SK-MEL-5 (cell line): ENCODE results near the gene TAF13. TPM values are rescaled to one million over a fixed set of nuclear protein-coding genes. Genes with fewer than 3 reads are reported as not detected.
"Not testable (repeated sequence)": the region's sequence is repeated elsewhere in the genome, so short reads cannot be mapped to it uniquely, and the experiment has no call there.

Experiments used
- DNase-seq: peaks from one replicate; pipeline ENCODE4 v3.0.0-alpha.2; 2016; ENCODE audit warnings: low read depth, low spot score
- in situ Hi-C: cut with HindIII; loops from 2 replicates; pipeline ENCODE4 v1.10.0; 2016; ENCODE audit warnings: low sequenced_read_pairs, high pct_unique_total_duplicates, low pct_unique_long_range_greater_than_20kb
- small RNA-seq, 2 experiments: library from RNA; depleted of rRNA; stranded (forward); fragments of <200 nt; gene quantifications; one replicate each; pipeline ENCODE3, GENCODE V24; 2014
- total RNA-seq: library from RNA; depleted of rRNA; stranded (reverse); fragments of >200 nt; shearing (Covaris generic); gene quantifications from 2 replicates; pipeline ENCODE4 v1.2.3, GENCODE V29; 2014; rRNA removed

Gene TAF13
- total RNA-seq, 1 experiment from 2014 or later = 41.8 TPM

DNA sequence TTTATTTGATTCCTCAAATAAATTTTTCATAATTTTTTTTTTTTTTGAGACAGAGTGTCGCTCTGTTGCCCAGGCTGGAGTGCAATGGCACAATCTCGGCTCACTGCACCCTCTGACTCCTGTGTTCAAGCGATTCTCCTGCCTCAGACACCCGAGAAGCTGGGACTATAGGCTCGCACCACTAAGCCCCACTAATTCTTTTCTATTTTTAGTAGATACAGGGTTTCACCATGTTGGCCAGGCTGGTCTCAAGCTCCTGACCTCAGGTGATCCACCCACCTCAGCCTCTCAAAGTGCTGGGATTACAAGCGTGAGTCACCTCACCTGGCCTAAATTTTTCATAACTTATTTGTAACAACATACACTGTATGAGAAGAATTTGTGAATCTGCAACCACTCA, 58.1 kb downstream of the TAF13 start:
- in situ Hi-C loops, DNase-seq: not testable (repeated sequence)

DNA sequence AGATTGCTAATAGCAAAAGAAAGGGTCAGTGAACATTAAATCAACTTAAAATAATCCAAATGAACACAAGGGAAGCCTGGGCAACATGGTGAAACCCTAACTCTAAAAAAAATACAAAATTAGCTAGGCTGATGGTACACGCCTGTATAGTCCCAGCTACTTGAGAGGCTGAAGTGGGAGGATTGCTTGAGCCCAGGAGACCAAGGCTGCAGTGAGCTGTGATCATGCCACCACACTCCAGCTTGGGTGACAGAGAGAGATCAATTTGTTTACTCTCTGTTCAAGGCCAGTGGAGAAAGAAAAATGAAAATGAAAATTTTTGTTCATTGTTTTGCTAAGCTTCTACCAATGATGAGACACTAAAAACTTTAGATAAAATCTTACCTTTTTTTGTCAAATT, 58.7 kb downstream of the TAF13 start:
- in situ Hi-C loops = no loop called here
- DNase-seq = no peak

Small RNA genes lying within 50 kb of the gene (small RNA-seq; reads per million reads assigned to genes)
- 0 reads per million in 2 experiments for gene AL356488.2
- 0 reads per million in 2 experiments for gene BX679664.1

Other genes starting within 250 kb of the TAF13 start
- gene AKNAD1, start 218.9 kb downstream of the TAF13 start, total RNA-seq = 0.13 TPM in 1 of 2 replicates, not detected in the other
- 25.8 and 27.9 TPM in 2 replicates for gene GPSM2, start 199.0 kb downstream of the TAF13 start, total RNA-seq
- gene CLCC1, start 112.5 kb downstream of the TAF13 start, total RNA-seq = 20.1 and 25.1 TPM in 2 replicates
- 6.2 and 7.9 TPM in 2 replicates for gene WDR47, start 33.9 kb downstream of the TAF13 start, total RNA-seq
- gene TMEM167B, start 14.8 kb upstream of the TAF13 start, total RNA-seq = 13.3 and 21.1 TPM in 2 replicates
- 0.35 TPM in 1 of 2 replicates, not detected in the other for gene ELAPOR1, start 38.1 kb upstream of the TAF13 start, total RNA-seq
- gene SARS1, start 137.9 kb upstream of the TAF13 start, total RNA-seq = 200 and 205 TPM in 2 replicates
- 3.5 TPM in 2 replicates for gene CELSR2, start 173.5 kb upstream of the TAF13 start, total RNA-seq
- 17.1 and 17.3 TPM in 2 replicates for gene PSRC1, start 207.1 kb upstream of the TAF13 start, total RNA-seq
- gene MYBPHL, start 231.0 kb upstream of the TAF13 start, total RNA-seq = 0.18 TPM in 1 of 2 replicates, not detected in the other